PC-3 (cell line): ENCODE measurements around the gene HMGCS2.

Source experiments
- EZH2 ChIP-seq: fragments of 300-600 bp; sonication (generic); IDR thresholded peaks from one replicate; pipeline ENCODE4 v1.6.1; 2017; ENCODE audit warnings: antibody characterized with exemption, mild to moderate bottlenecking, low read length; ENCODE audit not compliant: unreplicated experiment
- TF ChIP-seq, protein P1 (sequence below): fragments of 300-600 bp; sonication (generic); conservative IDR thresholded peaks from 2 replicates; pipeline ENCODE4 v1.5.1; 2017; ENCODE audit warnings: antibody characterized with exemption, low read depth, mild to moderate bottlenecking, low read length

GRCh38 chr1:119736649-119737039 lies 32.1 kb downstream of the HMGCS2 start:
- TF ChIP-seq, protein P1, sequence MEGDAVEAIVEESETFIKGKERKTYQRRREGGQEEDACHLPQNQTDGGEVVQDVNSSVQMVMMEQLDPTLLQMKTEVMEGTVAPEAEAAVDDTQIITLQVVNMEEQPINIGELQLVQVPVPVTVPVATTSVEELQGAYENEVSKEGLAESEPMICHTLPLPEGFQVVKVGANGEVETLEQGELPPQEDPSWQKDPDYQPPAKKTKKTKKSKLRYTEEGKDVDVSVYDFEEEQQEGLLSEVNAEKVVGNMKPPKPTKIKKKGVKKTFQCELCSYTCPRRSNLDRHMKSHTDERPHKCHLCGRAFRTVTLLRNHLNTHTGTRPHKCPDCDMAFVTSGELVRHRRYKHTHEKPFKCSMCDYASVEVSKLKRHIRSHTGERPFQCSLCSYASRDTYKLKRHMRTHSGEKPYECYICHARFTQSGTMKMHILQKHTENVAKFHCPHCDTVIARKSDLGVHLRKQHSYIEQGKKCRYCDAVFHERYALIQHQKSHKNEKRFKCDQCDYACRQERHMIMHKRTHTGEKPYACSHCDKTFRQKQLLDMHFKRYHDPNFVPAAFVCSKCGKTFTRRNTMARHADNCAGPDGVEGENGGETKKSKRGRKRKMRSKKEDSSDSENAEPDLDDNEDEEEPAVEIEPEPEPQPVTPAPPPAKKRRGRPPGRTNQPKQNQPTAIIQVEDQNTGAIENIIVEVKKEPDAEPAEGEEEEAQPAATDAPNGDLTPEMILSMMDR, result no peak
- no peak for TF ChIP-seq EZH2
